Upper lobe of right lung (tissue), 1 donor: Measurements from ENCODE around the gene EIF4G1. TPM values are rescaled to one million over a fixed set of nuclear protein-coding genes. Genes with fewer than 3 reads are reported as not detected.

Experiments used
- ATAC-seq: fragments of 200-7000 bp; cut with Tn5 transposase; one replicate; pipeline ENCODE4 v1.9.1; 2020; ENCODE audit warnings: mild to moderate bottlenecking, moderate library complexity
- DNase-seq: peaks from one replicate; pipeline ENCODE4 v3.0.0-alpha.2; 2020
- H3K27ac ChIP-seq: fragments of 200-600 bp; one replicate; pipeline ENCODE4 v1.8.0; 2022
- H3K27me3 ChIP-seq: fragments of 200-600 bp; one replicate; pipeline ENCODE4 v1.8.0; 2022; ENCODE audit warnings: mild to moderate bottlenecking
- H3K36me3 ChIP-seq: fragments of 200-600 bp; one replicate; pipeline ENCODE4 v1.8.0; 2022
- H3K4me1 ChIP-seq: fragments of 200-600 bp; one replicate; pipeline ENCODE4 v1.8.0; 2022
- H3K4me3 ChIP-seq: fragments of 200-600 bp; one replicate; pipeline ENCODE4 v1.8.0; 2022; ENCODE audit warnings: mild to moderate bottlenecking
- H3K9me3 ChIP-seq: fragments of 200-600 bp; one replicate; pipeline ENCODE4 v1.8.0; 2022
- CTCF ChIP-seq: fragments of 200-600 bp; IDR thresholded peaks from one replicate; pipeline ENCODE4 v1.8.0; 2022; ENCODE audit warnings: antibody characterized with exemption
- intact Hi-C: fragments of 100-400 bp; cut with DNase I; formaldehyde crosslinking; loops from one replicate; pipeline ENCODE4 v1.11.0; 2022
- total RNA-seq: library from RNA; stranded (reverse); fragmentation: NEBNext Ultra II Directional; extraction: Animal tissue kit (Norgen Biotek cat#: 25700); gene quantifications from one replicate; pipeline ENCODE4 v1.2.1, GENCODE V29; 2021
- donor health status: DM: no; HTN: yes; CAD: no; lungs with severe emphysema.

Gene EIF4G1
- total RNA-seq, 1 donor from 2014 or later, result 295 TPM

GRCh38 chr3:184361932-184362667, 47.7 kb downstream of the EIF4G1 start:
- Histone ChIP-seq H3K4me3 (peak overlapping the region; percentile 93), H3K27me3 (no peaks in the 10 kb centered on the region), H3K9me3 (no peaks in the 10 kb centered on the region), H3K4me1 (peaks cover 21% of the 10 kb centered on the region), H3K36me3 (peaks cover 18% of the 10 kb centered on the region), H3K27ac (peak overlapping the region; percentile 100)
- ATAC-seq (peak; percentile 55), DNase-seq (peak; percentile 87)
- TF ChIP-seq CTCF, result no peak
- intact Hi-C loops, result no loop called here

GRCh38 chr3:184362668-184363546, 48.5 kb downstream of the EIF4G1 start:
- TF ChIP-seq CTCF, result peak; percentile 68
- Histone ChIP-seq H3K4me1 (peaks cover 21% of the 10 kb centered on the region), H3K36me3 (peaks cover 26% of the 10 kb centered on the region), H3K27me3 (no peaks in the 10 kb centered on the region), H3K9me3 (no peaks in the 10 kb centered on the region), H3K27ac (peak overlapping the region; percentile 100), H3K4me3 (peak overlapping the region; percentile 93)
- ATAC-seq, result peak; percentile 83
- DNase-seq, result peak; percentile 98
- intact Hi-C loops, result no loop called here

GRCh38 chr3:184366619-184367289, 52.3 kb downstream of the EIF4G1 start:
- intact Hi-C loops, result no loop called here
- H3K4me1 ChIP-seq, result peaks cover 31% of the 10 kb centered on the region

GRCh38 chr3:184368116-184368515, 53.7 kb downstream of the EIF4G1 start:
- peaks cover 32% of the 10 kb centered on the region for H3K4me1 ChIP-seq
- H3K36me3 ChIP-seq, result peaks cover 42% of the 10 kb centered on the region
- H3K9me3 ChIP-seq, result no peaks in the 10 kb centered on the region
- H3K27ac ChIP-seq, result no peak overlapping the region
- TF ChIP-seq CTCF, result no peak
- no peak for DNase-seq
- H3K4me3 ChIP-seq, result no peak overlapping the region
- no peaks in the 10 kb centered on the region for H3K27me3 ChIP-seq
- intact Hi-C loops, result no loop called here
- no peak for ATAC-seq

More at GRCh38 chr3:184366619-184367289, 52.3 kb downstream of the EIF4G1 start:
- no peak overlapping the region for H3K27ac ChIP-seq
- ATAC-seq (no peak), DNase-seq (no peak)
- no peak overlapping the region for H3K4me3 ChIP-seq
- H3K36me3 ChIP-seq, result peaks cover 42% of the 10 kb centered on the region
- no peaks in the 10 kb centered on the region for H3K9me3 ChIP-seq
- no peaks in the 10 kb centered on the region for H3K27me3 ChIP-seq
- no peak for TF ChIP-seq CTCF

- no peak overlapping the region for H3K4me3 ChIP-seq
- H3K27ac ChIP-seq, result peak overlapping the region; percentile 8
- no peaks in the 10 kb centered on the region for H3K9me3 ChIP-seq
- TF ChIP-seq CTCF, result no peak
- H3K4me1 ChIP-seq, result peaks cover 31% of the 10 kb centered on the region
- intact Hi-C loops, result no loop called here
- DNase-seq (no peak), ATAC-seq (peak; percentile 27)
- H3K36me3 ChIP-seq, result peaks cover 42% of the 10 kb centered on the region
- H3K27me3 ChIP-seq, result no peaks in the 10 kb centered on the region
Measured at GRCh38 chr3:184368586-184369183, 54.3 kb downstream of the EIF4G1 start.
